SIG-M5 treated with dmso at 0.1 percent for 504 hours (cell line): ENCODE results near the gene FBLN5.
"Not testable (repeated sequence)": the region's sequence is repeated elsewhere in the genome, so short reads cannot be mapped to it uniquely, and the experiment has no call there.

ENCODE experiments used
- DNase-seq: peaks from one replicate; lab custom pipeline; 2025; ENCODE audit not compliant: unreplicated experiment; lab: John Stamatoyannopoulos, UW

FBLN5 gene

DNA sequence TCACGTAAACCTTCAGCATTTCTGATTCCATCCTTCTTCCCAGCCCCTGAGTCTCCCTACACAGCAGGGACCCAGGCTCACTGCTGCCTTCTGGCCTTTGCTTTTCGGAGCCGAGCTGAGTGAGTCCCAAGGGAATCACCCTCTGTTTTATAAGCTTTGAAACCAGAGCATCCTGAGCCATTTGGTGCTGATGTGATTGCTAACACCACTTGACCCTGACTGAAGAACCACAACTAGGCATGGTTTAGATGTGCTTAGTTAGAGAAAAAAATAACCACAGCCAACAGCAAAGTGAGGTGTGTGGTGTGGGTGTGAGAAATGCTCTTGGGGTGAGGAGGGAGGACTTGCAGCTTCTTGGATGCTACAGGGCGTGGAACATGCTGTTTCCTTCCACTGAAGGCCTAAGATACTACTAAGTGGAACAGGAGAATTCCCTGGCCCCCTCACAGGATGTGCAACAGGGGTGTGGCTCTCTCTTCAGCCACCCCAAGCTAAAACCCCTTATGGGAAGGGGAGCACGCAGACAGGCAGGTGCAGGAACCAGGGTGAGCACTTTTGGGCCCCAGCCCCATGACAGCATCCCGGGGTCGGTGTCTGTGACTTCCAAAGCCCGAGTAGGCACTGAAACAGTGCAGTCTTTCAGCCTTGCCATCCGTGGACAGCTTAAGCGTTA lies 80.0 kb downstream of the FBLN5 start, which contains the start of gene TC2N:
Gene TC2N, minus strand, starts transcription at position 221 of the 673 bp plus-strand sequence. CDS start 53,767 bp downstream, outside the sequence.
- DNase-seq, result no peak

DNA sequence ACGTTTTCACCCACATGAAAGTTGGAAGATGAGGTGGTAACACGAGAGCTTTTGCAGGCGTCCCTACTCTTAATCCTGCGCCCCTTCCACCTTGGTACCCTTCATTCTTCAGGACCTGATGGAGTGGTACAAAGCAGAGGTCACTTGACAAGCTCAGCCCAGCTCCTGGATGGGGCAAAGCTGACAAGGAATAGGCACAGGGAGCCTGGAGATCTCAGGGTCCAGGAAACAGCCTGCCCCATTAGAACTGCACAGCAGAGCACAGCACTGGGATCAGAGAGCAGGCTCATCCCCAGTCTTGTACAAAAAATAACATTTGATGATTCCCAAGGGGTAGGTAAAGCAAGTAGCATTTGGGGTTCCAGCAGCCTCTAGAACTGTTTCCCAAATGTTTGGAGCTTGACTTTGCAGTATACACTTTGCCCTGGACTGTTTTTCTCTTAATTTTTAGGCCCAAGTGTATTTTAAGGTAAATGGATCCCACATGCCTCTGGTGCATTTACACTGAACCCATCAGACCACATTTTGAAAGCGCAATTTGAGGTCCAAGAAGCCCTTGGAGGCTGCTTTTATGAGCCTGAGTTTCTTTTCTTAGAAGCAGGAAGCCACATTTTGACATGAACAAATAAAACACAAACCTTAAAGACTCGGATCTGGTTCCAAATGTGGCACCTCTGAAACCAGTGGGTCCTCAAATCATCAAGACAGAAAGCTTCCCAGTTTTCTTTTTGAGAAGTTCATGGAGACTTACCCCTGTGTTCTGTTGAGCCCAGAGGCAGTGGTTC lies 80.8 kb downstream of the FBLN5 start:
- no peak for DNase-seq

DNA sequence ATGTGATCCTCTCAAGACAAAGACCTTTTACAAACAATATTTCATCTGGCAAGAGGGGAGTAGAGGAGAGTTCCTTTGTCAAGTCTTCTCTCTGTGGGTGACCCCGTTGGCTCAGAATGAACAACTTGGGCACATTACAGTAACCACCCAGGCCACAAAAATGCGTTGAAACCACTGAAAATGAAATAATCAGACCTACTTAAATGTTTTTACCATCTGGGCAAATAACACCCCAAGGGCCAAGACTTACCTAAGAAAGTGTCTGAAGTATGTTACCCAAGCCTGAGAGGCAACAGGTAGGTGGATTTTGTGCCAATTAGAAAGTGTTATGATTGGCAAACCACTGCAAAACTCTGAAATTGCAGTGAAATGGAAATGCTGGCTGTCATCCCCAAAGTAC lies 81.4 kb downstream of the FBLN5 start:
- DNase-seq, result no peak

DNA sequence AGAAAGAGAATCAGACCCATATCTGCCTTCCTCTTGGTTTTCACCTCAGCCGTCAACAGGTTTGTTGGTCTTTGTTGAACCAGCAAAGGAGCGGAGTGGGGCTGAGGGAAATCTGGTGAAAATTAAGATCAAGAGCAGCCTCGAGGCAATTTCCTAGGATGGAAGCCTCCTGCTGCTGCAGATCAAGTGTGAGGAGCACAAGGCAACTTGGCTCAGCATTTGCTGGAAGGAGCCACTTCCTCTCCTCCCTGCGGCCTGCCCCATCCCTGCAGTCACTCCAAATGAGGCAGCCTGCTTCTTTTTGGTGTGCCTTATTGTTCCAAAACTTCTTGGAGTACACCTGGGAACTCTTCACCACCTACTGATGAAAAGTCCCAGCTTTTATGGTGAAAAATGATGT lies 85.1 kb downstream of the FBLN5 start:
- DNase-seq, result no peak

DNA sequence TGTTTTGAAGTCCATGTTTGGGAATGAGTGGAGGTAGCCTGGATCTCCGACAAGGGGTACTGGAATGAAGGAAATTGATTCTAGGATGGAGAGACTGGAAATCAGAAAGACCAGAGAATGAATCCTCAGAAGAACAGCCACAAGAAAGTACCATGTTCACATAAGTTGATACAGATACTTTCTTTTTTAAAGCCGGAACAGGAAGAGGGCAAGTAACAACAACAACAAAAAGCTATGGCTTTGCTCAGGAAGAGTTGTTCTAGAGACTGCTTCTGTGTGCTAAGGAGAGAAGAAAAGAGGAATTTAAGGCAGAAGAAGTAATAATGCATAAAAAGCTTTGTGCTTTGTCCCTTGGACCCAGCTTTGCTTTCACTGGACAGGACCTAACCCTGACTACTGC lies 86.4 kb downstream of the FBLN5 start:
- DNase-seq, result no peak

DNA sequence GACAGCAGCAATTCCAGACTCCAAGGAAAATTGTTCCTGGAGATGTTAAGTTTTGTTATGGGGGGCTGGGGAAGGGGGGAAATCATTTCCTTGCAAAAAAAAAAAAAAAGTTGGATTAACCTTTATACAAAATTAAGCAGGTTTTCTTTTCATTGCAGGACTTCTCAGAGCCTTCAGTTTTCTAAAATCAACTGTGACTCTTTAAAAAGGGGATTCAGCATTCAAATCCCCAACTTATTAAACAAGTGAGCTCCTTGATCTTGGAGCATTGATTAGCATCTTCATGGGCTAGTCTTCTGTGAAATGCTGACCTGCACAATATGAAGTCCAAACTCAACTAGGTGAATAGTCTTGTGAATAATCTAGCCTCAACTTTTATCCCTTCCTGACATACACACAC lies 87.3 kb downstream of the FBLN5 start:
- no peak for DNase-seq

DNA sequence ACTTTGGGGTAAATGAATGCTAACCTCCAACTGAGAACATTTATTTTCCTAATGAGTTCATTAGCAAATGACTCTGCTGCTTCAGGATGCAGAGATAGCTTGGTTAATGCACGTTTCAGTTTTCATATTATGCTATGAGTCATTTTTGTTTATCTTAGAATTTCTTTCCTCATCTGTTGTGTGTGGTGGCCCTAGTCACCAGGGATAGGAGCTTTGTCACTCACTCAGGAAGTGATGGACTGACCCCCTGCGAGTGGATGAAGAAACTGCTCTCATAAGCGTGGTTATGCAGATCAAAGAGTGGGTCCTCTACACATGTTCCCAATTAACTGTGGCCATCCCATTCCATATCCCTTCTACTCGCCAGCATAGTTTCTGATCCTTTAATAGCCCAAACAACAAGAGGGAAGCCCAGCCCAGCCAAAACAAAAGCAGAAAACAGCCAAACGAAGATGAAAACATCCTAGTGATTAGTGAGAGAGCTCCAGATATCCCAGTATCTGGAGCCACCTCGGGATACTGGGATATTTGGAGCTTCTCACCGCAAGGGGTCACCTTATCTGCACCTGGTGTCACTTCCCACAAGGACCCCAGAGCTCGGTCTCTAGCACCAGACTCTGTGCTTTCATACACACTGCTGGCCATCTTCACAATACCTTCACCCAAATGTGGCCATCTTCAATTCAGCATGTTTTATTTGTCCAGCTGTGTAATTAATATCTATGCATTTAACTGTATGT lies 88.8 kb downstream of the FBLN5 start:
- peak; percentile 51 for DNase-seq

DNA sequence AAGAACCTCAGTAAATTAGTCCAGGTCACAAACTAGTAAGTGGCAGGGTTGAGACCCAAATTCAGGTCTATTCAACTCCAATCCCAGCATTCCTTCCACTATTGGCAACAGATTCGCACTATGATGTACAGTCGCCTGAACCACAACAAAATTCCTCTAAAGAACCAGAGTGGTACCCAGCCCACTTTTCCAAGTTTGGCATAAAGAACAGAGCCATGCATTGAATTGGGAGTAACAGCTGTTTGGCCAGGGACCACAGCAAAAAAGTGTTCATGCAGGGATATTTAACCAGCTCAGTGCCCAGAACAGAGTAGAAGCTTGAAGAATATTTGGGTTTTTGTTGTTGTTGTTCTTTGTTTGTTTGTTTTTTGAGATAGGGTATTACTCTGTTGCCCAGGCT lies 89.9 kb downstream of the FBLN5 start:
- DNase-seq, result no peak

DNA sequence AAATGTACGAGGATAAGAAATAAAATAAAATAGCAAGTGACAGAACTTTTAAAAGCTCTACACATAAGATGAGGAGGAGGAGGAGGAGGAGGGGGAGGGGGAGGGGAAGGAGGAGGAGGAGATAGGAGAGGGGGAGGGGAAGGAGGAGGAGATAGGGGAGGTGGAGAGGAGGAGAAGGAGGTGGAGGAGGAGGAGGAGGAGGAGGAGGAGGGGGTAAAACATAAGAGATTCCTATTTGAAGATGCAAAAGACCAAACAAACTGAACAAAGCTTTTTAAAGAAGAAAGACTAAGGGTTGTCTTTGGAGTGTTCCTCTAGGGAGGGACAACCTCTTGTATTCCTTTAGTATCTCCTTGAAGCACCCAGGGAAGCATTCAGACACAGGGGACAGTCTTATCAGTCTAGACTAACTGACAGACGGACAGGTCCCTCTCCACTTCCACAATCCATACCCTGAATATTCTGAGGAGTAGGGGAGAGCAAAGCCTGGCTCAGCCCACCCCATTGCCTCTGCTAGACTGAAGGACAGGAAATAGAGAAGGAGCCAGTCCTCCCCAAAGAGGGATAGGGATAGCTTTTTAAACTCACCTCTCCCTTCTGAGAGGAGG lies 93.1 kb downstream of the FBLN5 start:
- no peak for DNase-seq

DNA sequence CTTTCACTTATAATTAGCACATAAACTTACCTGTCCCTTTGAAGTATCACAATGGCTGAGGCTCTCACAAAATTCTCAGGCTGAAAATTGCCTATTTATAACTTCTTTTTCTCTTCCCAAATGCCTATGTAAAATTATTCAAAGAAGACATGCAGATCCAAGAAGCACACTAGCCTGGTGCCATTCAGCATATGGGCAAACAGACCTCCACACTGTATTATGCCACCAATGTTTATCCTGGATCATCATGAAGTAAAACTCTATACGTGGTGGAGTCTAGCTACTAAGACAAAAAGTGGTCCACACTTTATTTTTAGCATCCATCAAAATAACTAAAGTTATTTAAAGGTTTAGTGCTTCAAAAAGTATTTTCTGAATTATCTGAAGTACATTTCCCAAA lies 95.9 kb downstream of the FBLN5 start:
- no peak for DNase-seq

DNA sequence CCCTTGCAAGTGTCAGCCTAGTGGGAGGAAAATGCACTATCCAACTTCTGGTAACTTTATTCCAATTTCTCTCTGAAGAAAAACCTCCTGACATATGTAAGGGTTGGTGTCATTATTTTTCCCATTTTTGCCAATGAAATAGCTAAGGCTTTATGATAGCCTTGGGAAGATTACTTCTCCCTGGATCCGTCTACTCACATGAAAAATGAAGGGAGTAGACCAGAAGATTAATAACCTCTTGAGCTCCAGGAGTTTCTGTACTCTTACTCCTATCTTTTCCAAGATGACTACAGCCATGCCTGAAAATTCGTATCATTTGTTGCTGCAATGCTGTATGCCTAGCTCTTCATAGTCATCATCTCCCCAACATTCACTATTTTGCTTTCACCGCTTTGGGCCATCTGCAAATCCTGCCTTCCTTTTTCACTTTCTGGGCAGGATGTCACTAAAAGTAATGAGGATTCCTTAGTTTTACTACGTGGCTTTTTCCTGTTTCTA lies 98.9 kb downstream of the FBLN5 start:
- DNase-seq, result no peak

DNA sequence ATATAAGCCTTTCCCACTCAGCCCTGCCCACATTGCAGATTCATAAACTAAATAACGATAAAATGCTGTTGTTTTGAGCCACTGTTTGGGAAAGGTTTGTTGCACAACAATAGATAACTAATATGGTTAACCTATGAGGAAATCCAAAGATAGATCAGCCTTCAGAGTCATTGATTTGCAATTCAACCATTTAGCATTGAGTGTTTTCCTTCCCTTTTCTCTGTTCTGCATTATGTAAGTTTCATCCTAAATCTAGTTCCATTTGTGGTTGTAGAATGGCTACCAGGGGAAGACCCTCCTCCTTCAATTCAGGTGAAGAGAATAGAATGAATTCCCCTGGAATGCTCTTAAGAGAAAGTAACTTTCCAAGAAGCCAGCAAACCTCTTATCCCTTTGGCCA lies 99.8 kb downstream of the FBLN5 start:
- no peak for DNase-seq

DNA sequence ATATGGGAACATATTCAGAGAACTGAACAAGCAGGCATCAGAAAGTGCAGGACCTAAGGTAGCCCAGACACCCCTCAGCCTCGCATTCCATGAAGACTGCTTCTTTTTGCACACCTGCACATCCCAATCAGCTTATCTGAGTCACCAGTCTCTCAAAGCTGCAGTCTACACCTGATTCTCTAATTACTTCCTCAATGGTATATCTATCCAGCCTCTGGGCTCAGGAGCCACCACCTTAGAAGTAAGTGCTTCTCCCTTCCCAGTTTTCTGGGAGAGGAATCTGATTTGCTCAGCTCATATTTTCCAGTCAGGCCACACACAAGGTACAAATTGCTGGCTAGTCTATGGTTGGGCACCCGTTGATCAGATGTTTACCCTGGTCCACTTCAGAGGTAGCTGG lies 101.8 kb downstream of the FBLN5 start:
- DNase-seq, result no peak

DNA sequence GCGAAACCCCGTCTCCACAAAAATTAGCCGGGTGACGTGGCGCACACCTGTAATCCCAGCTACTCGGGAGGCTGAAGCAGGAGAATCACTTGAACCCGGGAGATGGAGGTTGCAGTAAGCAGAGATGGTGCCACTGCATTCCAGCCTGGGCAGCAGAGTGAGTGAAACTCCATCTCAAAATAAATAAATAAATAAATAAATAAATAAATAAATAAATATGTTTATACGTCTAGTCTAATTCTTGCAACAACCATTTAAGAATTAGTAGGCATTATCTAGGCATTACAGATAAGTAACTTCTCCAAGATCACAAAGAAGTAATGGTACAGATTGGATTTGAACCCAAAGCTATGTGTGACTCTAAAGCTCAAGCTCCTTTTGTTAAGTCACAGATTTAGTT lies 102.4 kb downstream of the FBLN5 start:
- not testable (repeated sequence) for DNase-seq

DNA sequence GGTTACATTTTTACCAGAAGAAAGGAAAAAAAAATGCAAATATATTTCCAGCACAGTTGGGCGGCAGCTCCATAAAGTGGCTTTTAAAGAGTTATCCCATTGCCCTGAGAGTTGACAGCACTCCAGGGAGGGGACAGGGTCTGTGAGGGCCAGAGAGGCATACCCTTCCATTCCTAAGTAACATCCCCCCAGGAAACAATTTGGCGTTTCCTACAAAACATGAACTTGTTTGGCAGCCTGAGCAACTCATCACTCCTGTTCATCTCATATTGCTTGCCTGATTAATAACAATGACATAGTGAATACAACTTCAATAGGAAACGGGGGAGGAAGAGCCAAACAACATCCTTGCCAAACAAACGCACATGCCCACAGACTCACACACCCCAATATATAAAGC lies 103.5 kb downstream of the FBLN5 start:
- DNase-seq, result no peak

DNA sequence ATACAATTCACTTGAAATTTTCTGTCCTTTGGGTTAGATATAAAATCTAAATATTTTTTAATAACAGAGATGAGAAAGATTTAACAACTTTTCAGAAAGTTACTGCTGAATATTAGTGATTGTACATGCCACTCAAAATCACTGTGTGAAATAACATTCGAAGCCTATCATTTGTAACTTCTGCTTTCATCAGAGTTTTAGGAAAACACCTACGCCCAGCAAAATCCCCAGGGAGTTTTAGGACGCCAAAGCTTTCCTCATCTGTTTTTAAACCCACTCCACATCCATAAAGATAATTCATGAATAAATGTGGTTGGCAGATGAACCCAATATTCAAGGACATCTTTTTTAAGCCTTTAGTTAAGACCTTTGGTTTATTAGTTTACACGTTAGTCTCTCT lies 104.1 kb downstream of the FBLN5 start:
- no peak for DNase-seq

DNA sequence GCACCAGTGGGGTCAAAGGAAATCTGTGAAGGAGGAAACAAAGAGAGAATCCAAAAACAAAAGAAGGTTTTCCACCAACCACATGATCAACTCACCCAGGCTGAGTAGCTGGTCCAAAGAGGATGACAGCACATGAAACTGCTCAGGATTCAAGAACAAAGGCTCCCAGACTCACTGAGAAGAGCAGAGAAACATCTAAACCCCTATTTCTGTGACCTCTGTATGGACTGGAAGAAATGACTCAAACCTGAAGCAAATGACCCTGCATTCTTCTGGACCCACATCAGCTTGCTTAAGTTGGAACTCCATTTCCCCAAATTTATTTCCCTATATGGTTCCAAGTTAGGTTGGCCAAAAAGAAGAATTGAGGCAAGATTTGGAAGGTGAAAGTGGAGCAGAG lies 106.4 kb downstream of the FBLN5 start:
- no peak for DNase-seq

DNA sequence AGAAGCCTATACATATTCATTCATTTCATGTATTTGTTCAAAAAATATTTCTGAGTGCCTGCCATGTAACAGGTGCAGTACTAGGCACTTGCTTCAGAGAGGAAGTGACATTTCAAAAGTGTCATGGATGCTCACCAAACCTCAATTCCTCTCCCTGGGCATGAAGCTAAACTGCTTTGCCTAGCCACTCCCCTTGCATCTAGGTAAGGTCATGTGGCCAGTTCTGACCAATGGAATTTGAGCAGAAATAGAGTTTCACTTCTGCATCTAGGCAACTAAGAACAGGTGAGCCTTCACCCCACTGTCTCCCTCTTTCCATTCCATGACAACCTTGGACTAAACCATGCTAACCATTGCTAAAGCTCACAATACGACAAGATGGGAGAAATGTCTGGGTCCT lies 107.7 kb downstream of the FBLN5 start:
- DNase-seq, result no peak

DNA sequence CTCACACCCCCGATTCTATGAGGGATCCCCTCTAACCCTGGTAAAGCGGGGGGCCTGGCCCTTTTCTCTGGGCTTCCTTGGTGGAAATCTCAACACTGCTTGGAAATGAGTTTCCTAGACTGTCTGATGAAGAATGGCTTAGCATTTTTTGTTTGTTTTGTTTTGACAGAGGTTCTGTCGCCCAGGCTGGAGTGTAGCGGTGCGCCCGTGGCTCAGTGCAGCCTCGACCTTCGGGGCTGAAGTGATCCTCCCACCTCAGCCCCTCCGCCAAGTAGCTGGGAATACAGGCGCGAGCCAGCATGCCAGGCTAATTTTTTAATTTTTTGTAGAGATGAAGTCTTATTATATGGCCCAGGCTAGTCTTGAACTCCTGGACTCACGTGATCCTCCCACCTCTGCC lies 110.4 kb downstream of the FBLN5 start:
- DNase-seq, result no peak

DNA sequence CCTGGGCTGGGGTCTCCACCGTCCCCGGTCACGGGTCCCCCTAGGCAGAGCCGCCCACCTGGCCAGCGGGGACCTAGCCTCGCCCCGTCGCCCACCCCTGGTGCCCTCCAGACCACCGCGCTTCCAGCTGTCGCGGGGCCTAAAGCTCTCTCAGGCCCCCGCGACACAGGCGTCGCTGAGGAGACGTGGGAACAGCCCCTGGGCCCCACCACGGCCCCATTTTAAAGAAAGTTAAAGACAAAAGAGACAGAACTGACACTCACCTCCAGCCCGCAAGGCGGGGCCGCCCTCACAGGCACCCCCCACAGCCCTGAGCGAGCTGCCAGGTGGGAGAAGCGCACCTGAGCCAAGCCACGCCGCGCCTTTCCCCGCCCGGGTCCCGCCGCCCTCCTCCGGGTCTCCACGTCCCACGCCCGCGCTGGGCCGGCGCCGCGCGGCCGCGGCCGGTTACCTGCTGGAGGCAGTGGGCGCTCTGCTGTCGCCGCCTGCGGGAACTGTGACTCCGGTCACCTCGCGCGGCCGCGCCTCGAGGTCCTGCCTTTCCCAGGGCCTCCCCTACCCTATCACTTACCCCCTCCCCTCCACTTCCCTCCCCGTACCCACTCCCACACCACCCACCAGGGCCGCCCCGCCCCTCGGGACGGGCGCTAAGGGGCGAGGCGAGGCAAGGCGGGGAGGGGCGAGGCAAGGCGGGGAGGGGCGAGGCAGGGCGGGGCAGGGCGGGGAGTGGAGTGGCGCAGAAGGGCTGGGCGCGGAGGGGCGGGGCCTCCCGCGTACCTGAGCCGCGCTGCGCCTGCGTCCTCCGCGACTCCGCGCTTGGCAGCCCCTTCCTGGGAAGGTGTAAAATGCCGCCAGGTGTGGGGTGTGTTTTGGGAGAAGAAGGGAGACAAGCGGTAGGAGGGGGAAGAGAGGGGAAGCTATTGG lies 111.3 kb downstream of the FBLN5 start:
- peak; percentile 41 for DNase-seq
